Neural crest cell (in vitro differentiated cells): ENCODE results near the gene C1orf159. TPM values are rescaled to one million over a fixed set of nuclear protein-coding genes. Genes with fewer than 3 reads are reported as not detected.
"Not testable (repeated sequence)": the region's sequence is repeated elsewhere in the genome, so short reads cannot be mapped to it uniquely, and the experiment has no call there.

Experiments used
- DNase-seq: peaks from one replicate; pipeline ENCODE4 v3.0.0; 2021; ENCODE audit warnings: low read depth, mixed read lengths, low spot score
- H3K27ac Mint-ChIP-seq: one replicate; pipeline ENCODE4 v1.8.0; 2021; ENCODE audit warnings: mild to moderate bottlenecking, mixed read lengths; ENCODE audit not compliant: unreplicated experiment
- H3K27me3 Mint-ChIP-seq: 2 replicates; pipeline ENCODE4 v1.8.0; 2021; ENCODE audit warnings: low read depth, mild to moderate bottlenecking, mixed read lengths
- H3K36me3 Mint-ChIP-seq: 2 replicates; pipeline ENCODE4 v1.8.0; 2021; ENCODE audit warnings: low read depth, mild to moderate bottlenecking, mixed read lengths
- H3K4me1 Mint-ChIP-seq: 2 replicates; pipeline ENCODE4 v1.8.0; 2021; ENCODE audit warnings: mixed read lengths
- H3K4me3 Mint-ChIP-seq: one replicate; pipeline ENCODE4 v1.8.0; 2021; ENCODE audit warnings: mild to moderate bottlenecking, mixed read lengths
- H3K9me3 Mint-ChIP-seq: 2 replicates; pipeline ENCODE4 v1.8.0; 2021; ENCODE audit warnings: mixed read lengths
- total RNA-seq: library from RNA; stranded (reverse); gene quantifications from 2 replicates; pipeline ENCODE4 v1.2.1, GENCODE V29; 2021
- TF ChIP-seq, protein P1 (sequence below): fragments of 200-600 bp; sonication (generic); conservative IDR thresholded peaks from 2 replicates; pipeline ENCODE4 v1.5.0; 2021; ENCODE audit warnings: antibody characterized with exemption, mild to moderate bottlenecking

C1orf159 gene
- total RNA-seq, 1 donor from 2014 or later, result 26.1 TPM

DNA sequence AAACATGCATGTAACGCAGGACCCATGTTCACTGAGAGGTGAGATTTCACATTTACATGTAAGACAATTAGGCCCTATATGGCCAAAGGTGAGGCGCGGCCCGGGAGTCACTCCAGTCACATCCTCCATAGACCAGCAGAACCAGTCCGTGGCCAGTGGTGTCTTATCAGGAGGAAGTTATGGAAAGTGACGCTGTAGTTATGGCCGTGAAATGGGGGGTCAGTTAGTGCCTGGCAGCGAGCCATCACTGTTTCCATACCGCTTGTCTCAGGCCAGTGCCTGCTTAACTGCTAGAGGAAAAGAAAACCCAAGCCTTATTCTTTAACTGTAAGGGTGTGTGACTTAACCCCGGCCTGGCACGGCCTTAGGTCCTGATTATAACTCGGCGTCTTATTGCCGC is 6.1 kb downstream of the C1orf159 start:
- Mint-ChIP-seq H3K27ac (no peak overlapping the region), H3K27me3 (no peaks in the 10 kb centered on the region)
- no peak for DNase-seq

DNA sequence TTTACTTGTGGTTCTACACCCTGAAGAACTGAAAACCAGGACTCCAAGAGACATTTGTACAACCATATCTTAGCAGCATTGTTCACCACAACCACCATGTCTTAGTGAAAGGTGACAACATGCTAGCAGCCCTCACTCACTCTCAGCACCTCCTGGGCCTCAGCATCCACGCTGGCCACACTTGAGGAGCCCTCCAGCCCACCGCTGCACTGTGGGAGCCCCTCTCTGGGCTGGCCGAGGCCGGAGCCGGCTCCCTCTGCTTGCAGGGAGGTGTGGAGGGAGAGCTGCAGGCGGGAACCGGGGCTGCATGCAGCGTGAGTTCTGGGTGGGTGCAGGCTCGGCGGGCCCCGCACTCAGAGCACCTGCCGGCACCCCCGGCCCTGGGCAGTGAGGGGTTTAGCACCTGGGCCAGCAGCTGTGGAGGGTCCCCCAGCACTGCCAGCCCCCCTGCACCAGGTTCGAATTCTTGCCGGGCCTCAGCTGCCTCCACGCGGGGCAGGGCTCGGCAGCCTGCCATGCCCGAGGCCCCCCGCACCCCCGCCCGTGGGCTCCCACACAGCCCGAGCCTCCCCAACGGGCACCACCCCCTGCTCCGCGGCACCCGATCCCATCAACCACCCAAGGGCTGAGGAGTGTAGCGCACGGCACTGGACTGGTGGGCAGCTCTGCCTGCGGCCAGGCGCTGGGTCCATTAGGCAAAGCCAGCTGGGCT is 9.2 kb downstream of the C1orf159 start:
- H3K4me1 Mint-ChIP-seq, result no peaks in the 10 kb centered on the region
- no peak for DNase-seq
- peaks cover 27% of the 10 kb centered on the region for H3K36me3 Mint-ChIP-seq
- TF ChIP-seq, protein P1, sequence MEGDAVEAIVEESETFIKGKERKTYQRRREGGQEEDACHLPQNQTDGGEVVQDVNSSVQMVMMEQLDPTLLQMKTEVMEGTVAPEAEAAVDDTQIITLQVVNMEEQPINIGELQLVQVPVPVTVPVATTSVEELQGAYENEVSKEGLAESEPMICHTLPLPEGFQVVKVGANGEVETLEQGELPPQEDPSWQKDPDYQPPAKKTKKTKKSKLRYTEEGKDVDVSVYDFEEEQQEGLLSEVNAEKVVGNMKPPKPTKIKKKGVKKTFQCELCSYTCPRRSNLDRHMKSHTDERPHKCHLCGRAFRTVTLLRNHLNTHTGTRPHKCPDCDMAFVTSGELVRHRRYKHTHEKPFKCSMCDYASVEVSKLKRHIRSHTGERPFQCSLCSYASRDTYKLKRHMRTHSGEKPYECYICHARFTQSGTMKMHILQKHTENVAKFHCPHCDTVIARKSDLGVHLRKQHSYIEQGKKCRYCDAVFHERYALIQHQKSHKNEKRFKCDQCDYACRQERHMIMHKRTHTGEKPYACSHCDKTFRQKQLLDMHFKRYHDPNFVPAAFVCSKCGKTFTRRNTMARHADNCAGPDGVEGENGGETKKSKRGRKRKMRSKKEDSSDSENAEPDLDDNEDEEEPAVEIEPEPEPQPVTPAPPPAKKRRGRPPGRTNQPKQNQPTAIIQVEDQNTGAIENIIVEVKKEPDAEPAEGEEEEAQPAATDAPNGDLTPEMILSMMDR, result no peak
- H3K27me3 Mint-ChIP-seq, result no peaks in the 10 kb centered on the region
- no peak overlapping the region for H3K27ac Mint-ChIP-seq
- H3K4me3 Mint-ChIP-seq, result no peak overlapping the region
- H3K9me3 Mint-ChIP-seq, result peaks cover 3% of the 10 kb centered on the region

More for the DNA sequence above, 6.1 kb downstream of the C1orf159 start:
- H3K9me3 Mint-ChIP-seq, result peaks cover 6% of the 10 kb centered on the region
- peaks cover 4% of the 10 kb centered on the region for H3K4me1 Mint-ChIP-seq
- TF ChIP-seq, protein P1, result no peak
- H3K36me3 Mint-ChIP-seq, result peaks cover 33% of the 10 kb centered on the region
- H3K4me3 Mint-ChIP-seq, result peak overlapping the region; percentile 47

DNA sequence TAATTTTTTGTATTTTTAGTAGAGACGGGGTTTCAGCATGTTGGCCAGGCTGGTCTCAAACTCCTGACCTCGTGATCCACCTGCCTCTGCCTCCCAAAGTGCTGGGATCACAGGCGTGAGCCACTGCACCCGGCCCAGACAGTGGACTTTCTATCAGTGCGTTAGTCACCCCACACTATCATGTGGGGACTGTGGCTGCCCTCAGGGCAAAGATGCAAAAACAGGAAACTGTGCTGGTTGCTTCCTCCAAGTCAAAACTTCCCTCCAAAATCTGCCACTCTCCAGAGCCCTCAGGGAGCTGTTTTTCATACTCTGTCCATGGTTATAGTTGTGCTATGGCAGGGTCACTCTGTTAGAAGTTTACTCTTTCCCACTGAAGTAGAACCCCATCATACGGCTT is 11.7 kb downstream of the C1orf159 start:
- Mint-ChIP-seq H3K9me3 (peaks cover 14% of the 10 kb centered on the region), H3K36me3 (peaks cover 35% of the 10 kb centered on the region)
- H3K27ac Mint-ChIP-seq, DNase-seq, H3K4me1 Mint-ChIP-seq, H3K27me3 Mint-ChIP-seq, H3K4me3 Mint-ChIP-seq: not testable (repeated sequence)

DNA sequence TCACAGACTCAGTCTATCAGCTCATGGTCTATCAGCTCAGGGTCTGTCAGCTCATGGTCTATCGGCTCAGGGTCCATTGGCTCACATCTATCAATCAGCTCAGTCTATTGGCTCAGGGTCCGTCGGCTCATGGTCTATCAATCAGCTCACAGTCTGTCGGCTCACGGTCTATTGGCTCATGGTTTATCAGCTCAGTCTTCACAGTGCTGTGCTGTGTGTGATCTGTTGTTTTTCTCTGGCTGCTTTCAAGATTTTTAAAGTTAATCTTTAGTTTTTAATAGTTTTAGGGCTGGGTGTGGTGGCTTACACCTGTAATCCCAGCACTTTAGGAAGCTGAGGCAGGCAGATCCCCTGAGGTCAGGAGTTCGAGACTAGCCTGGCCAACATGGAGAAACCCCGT is 14.4 kb downstream of the C1orf159 start:
- Mint-ChIP-seq H3K4me1 (no peaks in the 10 kb centered on the region), H3K9me3 (peaks cover 15% of the 10 kb centered on the region), H3K27ac (no peak overlapping the region), H3K36me3 (peaks cover 31% of the 10 kb centered on the region), H3K27me3 (no peaks in the 10 kb centered on the region), H3K4me3 (no peak overlapping the region)
- no peak for DNase-seq
- TF ChIP-seq, protein P1, result no peak

DNA sequence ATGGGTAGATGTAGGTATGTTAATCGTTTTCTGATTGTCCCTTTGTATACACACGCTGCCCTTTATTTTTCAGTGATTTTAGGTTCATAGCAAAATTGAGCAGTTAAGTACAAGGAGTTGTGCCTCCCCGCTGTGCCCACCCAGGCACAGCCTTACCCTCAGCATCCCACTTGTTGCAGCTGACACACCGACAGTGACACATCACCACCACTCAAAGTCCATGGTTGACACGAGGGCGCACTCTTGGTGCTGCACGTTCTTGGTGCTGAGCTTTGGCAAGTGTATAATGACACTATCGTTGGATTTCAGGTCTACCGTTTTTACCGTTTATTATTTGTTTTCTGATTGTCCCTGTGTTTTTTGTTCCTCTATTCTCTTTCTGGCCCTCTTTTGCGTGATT is 15.6 kb downstream of the C1orf159 start:
- TF ChIP-seq, protein P1, result no peak
- H3K4me1 Mint-ChIP-seq, result no peaks in the 10 kb centered on the region
- no peak overlapping the region for H3K4me3 Mint-ChIP-seq
- no peaks in the 10 kb centered on the region for H3K27me3 Mint-ChIP-seq
- peaks cover 26% of the 10 kb centered on the region for H3K36me3 Mint-ChIP-seq
- no peak for DNase-seq
- no peak overlapping the region for H3K27ac Mint-ChIP-seq
- peaks cover 15% of the 10 kb centered on the region for H3K9me3 Mint-ChIP-seq

DNA sequence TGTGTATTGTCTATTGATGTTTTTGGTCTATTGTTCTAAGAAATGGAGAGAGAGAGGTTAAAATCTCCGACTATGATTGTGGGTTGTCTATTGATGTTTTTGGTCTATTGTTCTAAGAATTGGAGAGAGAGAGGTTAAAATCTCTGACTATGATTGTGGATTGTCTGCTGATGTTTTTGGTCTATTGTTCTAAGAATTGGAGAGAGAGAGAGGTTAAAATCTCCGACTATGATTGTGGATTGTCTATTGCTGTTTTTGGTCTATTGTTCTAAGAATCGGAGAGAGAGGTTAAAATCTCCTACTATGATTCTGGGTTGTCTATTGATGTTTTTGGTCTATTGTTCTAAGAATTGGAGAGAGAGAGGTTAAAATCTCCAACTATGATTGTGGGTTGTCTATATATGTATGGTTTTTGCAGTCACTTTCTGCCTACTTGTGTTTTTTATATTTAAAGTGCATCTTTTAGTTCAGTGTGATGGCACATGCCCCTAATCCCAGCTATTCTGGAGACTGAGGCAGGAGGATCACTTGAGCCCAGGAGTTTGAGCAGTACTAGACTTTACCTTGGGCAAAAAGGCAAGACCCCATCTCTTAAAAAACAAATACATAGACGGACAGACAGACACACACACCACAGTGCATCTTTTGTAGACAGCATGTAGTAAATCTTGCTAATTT is 16.2 kb downstream of the C1orf159 start:
- Mint-ChIP-seq H3K4me3 (no peak overlapping the region), H3K9me3 (peaks cover 15% of the 10 kb centered on the region), H3K4me1 (no peaks in the 10 kb centered on the region), H3K27me3 (no peaks in the 10 kb centered on the region), H3K36me3 (peaks cover 26% of the 10 kb centered on the region), H3K27ac (no peak overlapping the region)
- TF ChIP-seq, protein P1, result no peak
- no peak for DNase-seq
